Activated naive CD4-positive, alpha-beta T cell (primary cell): ENCODE results near the gene RNF150.
"Not testable (repeated sequence)": the region's sequence is repeated elsewhere in the genome, so short reads cannot be mapped to it uniquely, and the experiment has no call there.

Source experiments
- DNase-seq, 4 experiments: peaks; one replicate each; lab custom pipeline; 2025; lab: John Stamatoyannopoulos, UW

Gene RNF150

GRCh38 chr4:140863197-140863596 lies 270.1 kb downstream of the RNF150 start:
- no peak for DNase-seq

GRCh38 chr4:140862177-140862442 lies 271.2 kb downstream of the RNF150 start:
- DNase-seq = no peak

GRCh38 chr4:140861359-140862176 lies 271.7 kb downstream of the RNF150 start:
- DNase-seq = peak in 1 of 4 experiments; percentile 1

GRCh38 chr4:140858897-140859296 lies 274.4 kb downstream of the RNF150 start:
- no peak for DNase-seq

- no peak for DNase-seq
These were observed 276.2 kb downstream of the RNF150 start for GRCh38 chr4:140857111-140857510.

GRCh38 chr4:140856621-140857062 lies 276.6 kb downstream of the RNF150 start:
- no peak for DNase-seq

- DNase-seq = no peak
These were observed 279.1 kb downstream of the RNF150 start for GRCh38 chr4:140854168-140854567.

GRCh38 chr4:140851804-140852203 lies 281.5 kb downstream of the RNF150 start:
- no peak for DNase-seq

- no peak for DNase-seq
These were observed 282.1 kb downstream of the RNF150 start for GRCh38 chr4:140851032-140851636.

- DNase-seq = no peak
These were observed 283.7 kb downstream of the RNF150 start for GRCh38 chr4:140849526-140849925.

- DNase-seq = no peak
These were observed 286.5 kb downstream of the RNF150 start for GRCh38 chr4:140846736-140847135.

GRCh38 chr4:140844061-140844460 lies 289.2 kb downstream of the RNF150 start:
- DNase-seq = no peak

GRCh38 chr4:140841186-140841585 lies 292.1 kb downstream of the RNF150 start:
- DNase-seq = no peak

GRCh38 chr4:140839888-140840790 lies 293.1 kb downstream of the RNF150 start:
- no peak for DNase-seq

- no peak for DNase-seq
These were observed 293.9 kb downstream of the RNF150 start for GRCh38 chr4:140839406-140839805.

- DNase-seq = no peak
These were observed 295.5 kb downstream of the RNF150 start for GRCh38 chr4:140837736-140838135.

- no peak for DNase-seq
These were observed 298.3 kb downstream of the RNF150 start for GRCh38 chr4:140834839-140835495.

- DNase-seq = no peak
These were observed 300.0 kb downstream of the RNF150 start for GRCh38 chr4:140833280-140833679.

GRCh38 chr4:140829825-140830224 lies 303.4 kb downstream of the RNF150 start:
- no peak for DNase-seq

- no peak for DNase-seq
These were observed 306.6 kb downstream of the RNF150 start for GRCh38 chr4:140826701-140827027.

- DNase-seq = not testable (repeated sequence)
These were observed 312.7 kb downstream of the RNF150 start for GRCh38 chr4:140820520-140820919.

- DNase-seq = no peak
These were observed 313.7 kb downstream of the RNF150 start for GRCh38 chr4:140819610-140820009.
